ENCODE measurements around the gene HOXA6.
A peak's percentile ranks its signal among the peaks of the same experiment; 100 is the strongest.

HOXA6 gene

GRCh38 chr7:27184337-27185012, 36.9 kb upstream of the HOXA6 start:
- no peak for FAIRE-seq

GRCh38 chr7:27183682-27184336, 36.2 kb upstream of the HOXA6 start:
- peak; percentile 27 for FAIRE-seq

GRCh38 chr7:27182861-27183681, 35.5 kb upstream of the HOXA6 start:
- FAIRE-seq, result no peak

GRCh38 chr7:27182285-27182841, 34.8 kb upstream of the HOXA6 start:
- FAIRE-seq, result no peak

- no peak for FAIRE-seq
Measured at GRCh38 chr7:27181795-27182275, 34.3 kb upstream of the HOXA6 start.

- peak; percentile 77 for FAIRE-seq
Measured at GRCh38 chr7:27180431-27181420, 33.2 kb upstream of the HOXA6 start.

GRCh38 chr7:27179503-27180430, 32.2 kb upstream of the HOXA6 start:
- FAIRE-seq, result peak; percentile 96

GRCh38 chr7:27179030-27179429, 31.5 kb upstream of the HOXA6 start:
- FAIRE-seq, result no peak

GRCh38 chr7:27178366-27178765, 30.8 kb upstream of the HOXA6 start:
- peak; percentile 87 for FAIRE-seq

- no peak for FAIRE-seq
Measured at GRCh38 chr7:27177795-27178320, 30.3 kb upstream of the HOXA6 start.

GRCh38 chr7:27176962-27177794, 29.6 kb upstream of the HOXA6 start:
- FAIRE-seq, result no peak

GRCh38 chr7:27176524-27176845, 28.9 kb upstream of the HOXA6 start:
- FAIRE-seq, result no peak

- no peak for FAIRE-seq
Measured at GRCh38 chr7:27175626-27176523, 28.3 kb upstream of the HOXA6 start.

- peak; percentile 95 for FAIRE-seq
Measured at GRCh38 chr7:27174874-27175625, 27.5 kb upstream of the HOXA6 start.

GRCh38 chr7:27173956-27174873, 26.6 kb upstream of the HOXA6 start, which contains the start of gene HOXA10:
HOXA10 (minus strand) TSS chr7:27174320; CDS start chr7:27174306, 14 bp downstream.
- peak; percentile 89 for FAIRE-seq

GRCh38 chr7:27173511-27173955, 26.0 kb upstream of the HOXA6 start:
- FAIRE-seq, result no peak

All from G401.6 (cell line).